IPS-15b (cell line): ENCODE data around the gene KIAA1217.

Experiments
- H3K27me3 ChIP-seq: one replicate; pipeline ENCODE4 v1.6.1; 2013; ENCODE audit warnings: low read length; ENCODE audit not compliant: control insufficient read depth, insufficient read depth
- H3K36me3 ChIP-seq: one replicate; pipeline ENCODE4 v1.6.1; 2013; ENCODE audit warnings: low read length; ENCODE audit not compliant: control insufficient read depth, insufficient read depth
- H3K4me1 ChIP-seq: one replicate; pipeline ENCODE4 v1.6.1; 2013; ENCODE audit warnings: mild to moderate bottlenecking, low read length; ENCODE audit not compliant: control insufficient read depth, insufficient read depth
- H3K4me3 ChIP-seq: one replicate; pipeline ENCODE4 v1.5.1; 2013; ENCODE audit warnings: low read depth, low read length
- H3K9ac ChIP-seq: one replicate; pipeline ENCODE4 v1.6.1; 2013; ENCODE audit warnings: low read depth, mild to moderate bottlenecking, low read length
- H3K9me3 ChIP-seq: one replicate; pipeline ENCODE4 v1.6.1; 2013; ENCODE audit warnings: mild to moderate bottlenecking, low read length; ENCODE audit not compliant: control insufficient read depth, insufficient read depth

Gene KIAA1217

GRCh38 chr10:24459836-24460235 is 250.9 kb downstream of the KIAA1217 start:
- Histone ChIP-seq H3K36me3 (no peaks in the 10 kb centered on the region), H3K4me3 (no peak overlapping the region), H3K9ac (no peak overlapping the region), H3K27me3 (no peaks in the 10 kb centered on the region), H3K4me1 (peaks cover 2% of the 10 kb centered on the region), H3K9me3 (no peaks in the 10 kb centered on the region)

- no peak overlapping the region for H3K9ac ChIP-seq
- H3K36me3 ChIP-seq: no peaks in the 10 kb centered on the region
- H3K4me3 ChIP-seq: no peak overlapping the region
- no peaks in the 10 kb centered on the region for H3K9me3 ChIP-seq
- H3K4me1 ChIP-seq: peaks cover 2% of the 10 kb centered on the region
- H3K27me3 ChIP-seq: no peaks in the 10 kb centered on the region
Observed at GRCh38 chr10:24462291-24462813, 253.4 kb downstream of the KIAA1217 start.

- Histone ChIP-seq H3K36me3 (no peaks in the 10 kb centered on the region), H3K9ac (no peak overlapping the region), H3K4me3 (no peak overlapping the region), H3K27me3 (no peaks in the 10 kb centered on the region), H3K4me1 (peaks cover 2% of the 10 kb centered on the region), H3K9me3 (no peaks in the 10 kb centered on the region)
Observed at GRCh38 chr10:24462889-24463552, 254.1 kb downstream of the KIAA1217 start.

- H3K27me3 ChIP-seq: no peaks in the 10 kb centered on the region
- H3K9ac ChIP-seq: no peak overlapping the region
- H3K36me3 ChIP-seq: no peaks in the 10 kb centered on the region
- peaks cover 2% of the 10 kb centered on the region for H3K4me1 ChIP-seq
- no peak overlapping the region for H3K4me3 ChIP-seq
- no peaks in the 10 kb centered on the region for H3K9me3 ChIP-seq
Observed at GRCh38 chr10:24463611-24464426, 254.9 kb downstream of the KIAA1217 start.

GRCh38 chr10:24465124-24465874 is 256.4 kb downstream of the KIAA1217 start:
- no peaks in the 10 kb centered on the region for H3K9me3 ChIP-seq
- no peak overlapping the region for H3K4me3 ChIP-seq
- no peaks in the 10 kb centered on the region for H3K27me3 ChIP-seq
- no peaks in the 10 kb centered on the region for H3K36me3 ChIP-seq
- peaks cover 2% of the 10 kb centered on the region for H3K4me1 ChIP-seq
- no peak overlapping the region for H3K9ac ChIP-seq

GRCh38 chr10:24465891-24466818 is 257.2 kb downstream of the KIAA1217 start:
- no peaks in the 10 kb centered on the region for H3K27me3 ChIP-seq
- peaks cover 2% of the 10 kb centered on the region for H3K4me1 ChIP-seq
- H3K9me3 ChIP-seq: no peaks in the 10 kb centered on the region
- H3K4me3 ChIP-seq: no peak overlapping the region
- no peak overlapping the region for H3K9ac ChIP-seq
- no peaks in the 10 kb centered on the region for H3K36me3 ChIP-seq

GRCh38 chr10:24467136-24467535 is 258.2 kb downstream of the KIAA1217 start:
- Histone ChIP-seq H3K4me1 (peaks cover 2% of the 10 kb centered on the region), H3K4me3 (no peak overlapping the region), H3K9me3 (no peaks in the 10 kb centered on the region), H3K36me3 (no peaks in the 10 kb centered on the region), H3K9ac (no peak overlapping the region), H3K27me3 (no peaks in the 10 kb centered on the region)

GRCh38 chr10:24467605-24468004 is 258.7 kb downstream of the KIAA1217 start:
- Histone ChIP-seq H3K9ac (no peak overlapping the region), H3K27me3 (no peaks in the 10 kb centered on the region), H3K4me1 (peaks cover 2% of the 10 kb centered on the region), H3K9me3 (no peaks in the 10 kb centered on the region), H3K36me3 (no peaks in the 10 kb centered on the region), H3K4me3 (no peak overlapping the region)

- no peak overlapping the region for H3K4me3 ChIP-seq
- peaks cover 6% of the 10 kb centered on the region for H3K36me3 ChIP-seq
- H3K4me1 ChIP-seq: peaks cover 2% of the 10 kb centered on the region
- H3K9me3 ChIP-seq: no peaks in the 10 kb centered on the region
- no peaks in the 10 kb centered on the region for H3K27me3 ChIP-seq
- H3K9ac ChIP-seq: no peak overlapping the region
Observed at GRCh38 chr10:24468281-24468751, 259.4 kb downstream of the KIAA1217 start.

GRCh38 chr10:24469993-24470392 is 261.1 kb downstream of the KIAA1217 start:
- H3K4me1 ChIP-seq: no peaks in the 10 kb centered on the region
- no peaks in the 10 kb centered on the region for H3K9me3 ChIP-seq
- H3K27me3 ChIP-seq: no peaks in the 10 kb centered on the region
- peaks cover 9% of the 10 kb centered on the region for H3K36me3 ChIP-seq
- no peak overlapping the region for H3K9ac ChIP-seq
- H3K4me3 ChIP-seq: no peak overlapping the region

- Histone ChIP-seq H3K4me1 (no peaks in the 10 kb centered on the region), H3K36me3 (peaks cover 9% of the 10 kb centered on the region), H3K9ac (no peak overlapping the region), H3K27me3 (no peaks in the 10 kb centered on the region), H3K9me3 (no peaks in the 10 kb centered on the region), H3K4me3 (no peak overlapping the region)
Observed at GRCh38 chr10:24475598-24475997, 266.7 kb downstream of the KIAA1217 start.
